NCI-H2196 (cell line): ENCODE results near the gene NEU2.
"Not testable (repeated sequence)": the region's sequence is repeated elsewhere in the genome, so short reads cannot be mapped to it uniquely, and the experiment has no call there.

Experiments
- DNase-seq: peaks from one replicate; lab custom pipeline; 2025; ENCODE audit not compliant: unreplicated experiment; lab: John Stamatoyannopoulos, UW

NEU2 gene

GRCh38 chr2:233034091-233034882, 1.8 kb downstream of the NEU2 start:
- DNase-seq, result no peak

DNA sequence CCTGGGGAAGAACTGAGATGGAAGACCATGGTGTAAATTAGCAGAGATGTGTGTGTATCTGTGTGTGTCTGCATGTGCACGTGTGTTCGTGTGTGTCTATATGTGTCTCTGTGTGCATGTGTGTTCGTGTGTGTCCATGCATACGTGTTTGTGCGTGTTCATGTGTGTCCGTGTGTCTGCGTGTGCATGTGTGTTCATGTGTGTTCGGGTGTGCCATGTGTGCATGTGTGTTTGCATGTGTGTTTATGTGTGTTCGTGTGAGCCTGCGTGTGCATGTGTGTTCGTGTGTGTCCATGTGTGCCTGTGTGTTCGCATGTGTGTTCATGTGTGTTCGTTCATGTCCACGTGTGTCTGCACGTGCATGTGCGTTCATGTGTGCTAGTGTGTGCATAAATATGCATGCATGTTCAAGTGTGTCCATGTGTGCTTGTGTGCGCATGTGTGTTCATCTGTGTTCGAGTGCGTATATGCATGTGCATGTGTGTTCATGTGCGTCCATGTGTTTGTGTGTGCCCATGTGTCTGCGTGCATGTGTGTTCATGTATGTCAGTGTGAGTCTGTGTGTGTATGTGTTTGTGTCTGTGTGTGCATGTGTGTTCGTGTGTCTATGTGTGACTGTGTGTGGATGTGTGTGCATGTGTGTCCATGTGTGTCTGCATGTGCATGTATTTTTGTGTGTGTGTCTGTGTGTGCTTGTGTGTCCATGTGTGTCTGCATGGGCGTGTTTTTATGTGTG, 3.1 kb downstream of the NEU2 start:
- no peak for DNase-seq

- no peak for DNase-seq
Measured at GRCh38 chr2:233036162-233036838, 3.8 kb downstream of the NEU2 start.

DNA sequence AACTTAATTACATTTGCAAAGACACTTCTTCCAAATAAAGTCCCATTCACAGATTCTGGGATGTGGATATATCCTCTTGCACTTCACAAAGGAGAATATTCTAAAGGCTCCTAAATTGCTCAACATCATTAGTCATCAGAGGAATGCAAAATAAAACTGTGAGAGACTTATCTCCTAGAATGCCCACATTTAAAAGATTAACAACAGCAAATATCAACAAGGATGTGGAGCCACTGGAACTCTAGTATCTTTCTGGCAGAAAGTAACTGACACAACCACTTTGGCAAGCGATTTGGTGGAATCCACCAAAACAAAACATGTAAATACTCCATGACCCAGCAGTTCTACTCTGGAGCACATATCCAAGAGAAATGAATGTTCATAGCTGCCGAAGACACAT, 4.6 kb downstream of the NEU2 start:
- no peak for DNase-seq

DNA sequence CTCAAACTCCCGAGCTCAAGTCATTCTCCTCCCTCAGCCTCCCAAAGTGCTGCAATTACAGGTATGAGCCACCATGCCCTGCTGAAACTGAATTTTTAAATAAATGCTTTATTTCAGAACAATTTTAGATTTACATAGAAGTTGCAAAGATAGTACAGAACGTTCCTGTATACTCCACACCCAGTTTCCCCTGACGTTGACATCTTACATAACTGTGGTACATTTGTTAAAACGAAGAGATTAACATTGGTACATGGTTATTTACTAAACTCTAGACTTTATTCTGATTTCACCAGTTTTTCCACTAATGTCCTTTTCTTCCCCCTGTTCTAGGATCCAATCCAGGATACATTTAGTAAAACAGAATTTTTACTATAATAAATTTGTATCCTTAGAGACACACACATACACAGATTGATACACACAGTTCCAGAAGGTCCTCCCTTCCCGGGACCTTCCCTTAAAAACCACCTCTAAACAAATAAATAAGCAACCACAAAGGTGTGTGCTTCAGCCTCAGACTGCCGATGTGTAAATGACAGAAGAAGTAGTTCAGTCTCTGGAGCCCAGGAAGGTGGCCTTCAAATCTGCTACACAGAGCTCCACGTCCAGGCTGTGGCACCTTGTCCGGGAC, 6.9 kb downstream of the NEU2 start:
- DNase-seq, result no peak

- DNase-seq, result no peak
Measured at GRCh38 chr2:233039846-233040530, 7.5 kb downstream of the NEU2 start.

DNA sequence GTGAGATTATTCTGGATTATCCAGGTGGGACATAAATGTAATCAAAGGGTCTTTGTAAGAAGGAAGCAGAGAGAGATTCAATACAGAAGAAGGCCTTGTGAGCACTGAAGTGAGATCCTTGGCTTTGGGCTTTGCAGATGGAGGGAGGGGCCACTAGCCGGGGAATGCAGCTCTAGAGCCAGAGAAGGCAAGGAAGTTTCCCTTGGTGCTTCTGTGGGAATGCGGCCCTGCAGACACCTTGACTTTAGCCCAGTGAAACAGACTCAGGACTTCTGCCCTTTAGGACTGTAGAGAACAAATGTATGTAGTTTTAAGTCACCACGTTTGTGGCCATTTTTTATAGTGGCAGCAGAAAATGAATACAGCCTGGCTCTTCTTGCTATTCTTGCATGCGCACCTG, 8.1 kb downstream of the NEU2 start:
- no peak for DNase-seq

DNA sequence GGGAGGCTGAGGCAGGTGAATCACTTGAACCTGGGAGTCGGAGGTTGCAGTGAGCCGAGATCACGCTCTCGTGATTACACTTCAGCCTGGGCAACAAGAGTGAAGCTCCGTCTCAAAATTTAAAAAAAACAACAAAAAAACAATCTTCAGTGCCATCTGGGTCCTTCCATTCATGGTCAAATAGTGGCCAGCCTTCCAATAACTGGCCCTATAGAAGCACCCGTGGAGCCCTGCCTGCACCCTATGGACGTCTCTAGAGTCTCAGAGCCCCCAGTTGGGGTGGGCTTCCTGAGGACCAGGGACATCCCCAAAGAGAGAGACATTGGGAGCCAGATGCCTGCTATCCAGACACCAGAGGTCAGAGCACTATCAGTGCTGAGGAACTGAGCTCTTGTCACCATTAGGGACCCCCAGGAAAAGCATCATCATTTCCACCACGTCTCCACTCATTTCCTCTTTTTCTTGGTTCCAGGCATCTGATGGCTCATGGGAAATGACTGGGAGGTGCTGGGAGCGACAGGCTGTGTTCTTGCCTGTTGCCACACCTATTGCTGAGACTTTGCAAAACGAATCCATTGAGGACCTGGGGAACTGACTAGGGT, 9.4 kb downstream of the NEU2 start:
- no peak for DNase-seq

DNA sequence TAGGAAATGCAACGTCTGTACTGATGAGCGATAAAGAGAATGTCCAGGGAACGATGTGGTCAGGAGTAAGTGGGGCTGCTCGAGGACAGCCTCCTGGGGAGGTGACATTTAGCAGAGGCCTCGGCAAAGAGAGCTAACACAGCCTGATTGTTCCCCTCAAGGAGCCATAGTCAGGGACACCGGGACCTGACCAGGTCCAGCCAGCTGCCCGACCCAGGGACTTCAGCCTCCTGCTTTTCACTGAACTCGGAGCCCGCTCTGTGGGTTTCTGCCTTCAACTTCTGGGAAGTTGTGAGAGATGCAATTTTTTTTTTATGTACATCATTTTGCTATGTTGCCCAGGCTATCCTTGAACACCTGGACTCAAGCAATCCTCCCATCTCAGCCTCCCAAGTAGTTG, 10.1 kb downstream of the NEU2 start:
- no peak for DNase-seq

- no peak for DNase-seq
Measured at GRCh38 chr2:233044974-233045605, 12.6 kb downstream of the NEU2 start.

DNA sequence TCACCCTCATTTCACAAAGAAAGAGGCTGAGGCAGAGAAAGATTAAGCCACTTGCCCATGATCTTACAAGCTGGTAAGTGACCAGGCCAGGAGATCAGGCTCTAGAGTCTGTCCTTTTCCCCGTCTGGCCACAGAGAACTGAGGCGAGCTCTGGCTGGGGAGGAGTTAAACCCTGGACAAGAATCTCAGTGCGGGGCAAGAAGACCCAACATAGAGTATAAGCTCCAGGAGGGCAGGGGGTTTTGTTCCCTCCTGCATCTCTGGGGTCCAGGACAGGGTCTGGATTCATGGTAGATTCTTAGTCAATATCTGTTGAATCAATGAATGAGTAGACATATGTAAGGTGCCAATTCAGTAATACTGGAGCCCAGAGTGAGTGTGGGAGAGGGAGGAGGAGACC, 14.7 kb downstream of the NEU2 start:
- no peak for DNase-seq

DNA sequence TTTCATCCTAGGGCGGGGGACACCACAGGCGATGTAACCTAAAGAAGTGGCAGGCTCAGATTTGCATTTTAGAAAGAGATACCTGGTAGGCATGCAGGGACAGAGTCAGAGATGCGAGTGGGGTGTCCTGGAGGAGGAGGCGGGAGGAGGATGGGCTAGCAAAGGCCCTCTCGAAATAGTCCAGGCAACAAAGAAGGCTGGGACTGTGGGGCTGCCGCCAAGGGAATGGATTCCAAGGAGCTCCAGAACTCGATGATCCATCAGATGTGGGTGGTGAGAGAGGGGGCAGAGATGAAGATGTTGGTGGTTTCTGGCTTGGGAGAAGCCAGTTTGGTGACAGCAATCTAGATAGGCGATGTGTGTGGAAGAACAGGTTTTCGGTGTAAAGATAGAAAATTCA, 15.2 kb downstream of the NEU2 start:
- DNase-seq, result no peak

GRCh38 chr2:233048569-233049193, 16.2 kb downstream of the NEU2 start:
- DNase-seq, result no peak

DNA sequence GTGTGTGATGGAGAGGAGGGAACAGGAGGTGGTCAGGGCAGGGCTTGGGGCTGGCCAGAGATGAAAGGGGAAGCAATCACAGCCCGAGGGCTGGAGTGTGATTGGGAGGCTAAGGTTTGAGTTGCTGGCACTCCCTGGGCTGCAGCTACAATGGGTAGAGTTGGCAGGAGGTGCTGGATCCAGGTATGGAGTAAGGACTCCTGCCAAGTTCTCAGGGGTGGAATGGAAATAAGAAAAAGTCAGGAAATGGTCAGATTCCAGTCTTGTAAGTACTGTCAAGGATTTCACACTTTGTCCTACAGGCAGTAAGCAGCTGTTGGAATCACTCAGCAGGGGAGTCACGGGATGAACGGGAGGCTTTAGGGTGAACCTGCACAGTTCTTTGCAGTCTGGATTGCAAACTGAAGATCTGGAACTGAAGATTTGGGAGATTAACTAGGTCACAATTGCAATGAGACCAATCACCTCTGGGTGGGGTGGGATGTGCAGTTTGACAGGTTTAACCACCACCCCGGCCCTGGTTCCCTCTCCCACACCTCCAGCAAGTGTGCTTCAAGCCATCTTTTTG, 16.8 kb downstream of the NEU2 start:
- DNase-seq, result no peak

GRCh38 chr2:233051241-233052149, 19.0 kb downstream of the NEU2 start:
- no peak for DNase-seq

GRCh38 chr2:233052517-233052916, 20.0 kb downstream of the NEU2 start:
- DNase-seq, result not testable (repeated sequence)

GRCh38 chr2:233053928-233054784, 21.7 kb downstream of the NEU2 start:
- peak; percentile 51 for DNase-seq
